HG02981 (cell line): ENCODE results near the gene SIT1.

ENCODE experiments used
- ATAC-seq: cut with Tn5 transposase; IDR thresholded peaks from one replicate; pipeline ENCODE4 v1.9.1; 2021; ENCODE audit warnings: mild to moderate bottlenecking, moderate library complexity; ENCODE audit not compliant: unreplicated experiment

SIT1 gene

DNA sequence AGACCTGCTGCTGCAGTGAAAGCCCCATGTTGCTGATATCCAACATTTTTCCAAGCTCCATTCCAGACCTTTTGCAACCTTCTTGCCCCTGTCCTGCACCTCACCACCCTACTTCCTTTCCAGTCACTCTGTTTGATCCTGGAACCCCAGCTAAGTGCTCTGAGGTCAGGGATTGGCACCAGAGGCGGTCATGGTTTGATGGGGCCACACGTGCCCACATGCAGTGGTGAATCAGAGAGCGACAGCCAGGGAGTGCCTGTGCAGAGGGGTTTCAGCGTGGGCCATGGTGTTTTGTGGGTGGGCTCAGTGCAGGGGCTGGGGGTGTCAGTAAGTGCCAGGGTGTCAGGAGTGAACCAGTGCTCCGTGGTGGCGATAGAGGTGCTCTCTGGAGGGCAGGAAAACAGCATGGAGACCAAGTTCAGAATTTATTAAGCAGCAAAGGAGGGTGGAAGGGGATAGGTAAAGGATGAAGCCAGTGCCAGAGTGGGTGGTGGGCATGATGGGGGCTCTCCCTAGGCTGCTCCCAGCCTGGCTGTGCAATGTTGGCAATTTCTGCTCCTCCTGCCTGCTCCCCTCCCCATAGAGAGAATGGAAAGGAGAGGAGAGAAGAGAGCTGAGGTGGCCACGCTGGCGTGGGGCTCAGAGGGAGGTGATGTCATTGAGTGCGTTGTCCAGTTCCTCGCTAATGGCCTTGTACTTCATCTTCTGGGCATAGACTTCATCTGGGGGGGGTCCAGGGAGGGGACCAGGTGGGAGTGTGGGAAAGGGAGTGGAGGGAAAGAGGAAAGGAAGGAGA lies 32.0 kb upstream of the SIT1 start:
- ATAC-seq: no peak

DNA sequence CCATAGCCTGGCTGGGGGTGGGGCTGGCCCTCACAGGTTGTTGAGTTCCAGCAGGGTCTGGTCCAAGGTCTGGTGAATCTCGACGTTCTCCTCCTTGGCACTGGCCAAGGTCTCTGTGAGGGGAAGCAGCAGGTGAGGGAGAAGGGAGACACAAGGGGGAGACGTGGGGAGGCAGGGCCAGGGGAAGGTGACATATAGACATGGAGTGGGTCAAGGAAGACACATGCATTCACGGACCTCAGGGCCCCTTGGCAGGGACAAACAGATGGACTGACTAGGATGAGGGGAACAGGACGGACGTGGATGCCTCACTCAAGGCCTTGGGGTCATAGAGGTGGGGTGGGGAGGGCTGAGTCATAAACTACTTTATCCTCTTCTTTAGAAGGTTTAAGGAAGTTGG lies 31.3 kb upstream of the SIT1 start:
- ATAC-seq: no peak

DNA sequence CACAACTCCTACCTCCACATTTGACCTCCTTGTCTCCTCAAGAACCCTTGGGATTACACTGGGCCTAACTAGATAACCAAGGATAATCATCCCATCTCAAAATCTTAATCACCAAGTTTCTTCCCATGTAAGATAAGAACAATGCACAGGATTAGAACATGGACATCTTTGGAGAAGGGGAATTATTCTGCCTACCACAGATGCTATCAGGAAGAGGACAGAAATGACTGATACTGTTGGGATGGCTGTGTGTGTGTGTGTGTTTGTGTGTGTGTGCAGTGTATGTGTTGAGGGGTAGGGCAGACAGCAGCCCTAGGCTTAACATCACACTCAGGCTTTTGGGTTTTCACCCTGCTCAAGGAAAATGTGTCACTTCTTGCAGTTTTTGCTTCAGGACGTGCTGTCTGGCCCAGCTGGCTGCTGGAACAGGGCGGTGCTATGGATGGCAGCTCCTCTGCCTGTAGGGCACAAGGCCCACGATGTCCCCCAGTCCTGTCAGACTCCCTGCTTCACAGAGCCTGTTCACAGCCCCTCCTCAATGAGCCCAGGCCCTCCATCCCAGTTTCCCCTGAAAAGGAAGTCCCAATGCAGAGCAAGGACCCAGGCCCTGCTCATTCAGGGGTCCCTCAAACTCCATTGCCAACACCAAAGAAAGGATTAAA lies 30.7 kb upstream of the SIT1 start:
- no peak for ATAC-seq

- peak; percentile 48 for ATAC-seq
Measured at GRCh38 chr9:35680331-35681105, 29.8 kb upstream of the SIT1 start.

DNA sequence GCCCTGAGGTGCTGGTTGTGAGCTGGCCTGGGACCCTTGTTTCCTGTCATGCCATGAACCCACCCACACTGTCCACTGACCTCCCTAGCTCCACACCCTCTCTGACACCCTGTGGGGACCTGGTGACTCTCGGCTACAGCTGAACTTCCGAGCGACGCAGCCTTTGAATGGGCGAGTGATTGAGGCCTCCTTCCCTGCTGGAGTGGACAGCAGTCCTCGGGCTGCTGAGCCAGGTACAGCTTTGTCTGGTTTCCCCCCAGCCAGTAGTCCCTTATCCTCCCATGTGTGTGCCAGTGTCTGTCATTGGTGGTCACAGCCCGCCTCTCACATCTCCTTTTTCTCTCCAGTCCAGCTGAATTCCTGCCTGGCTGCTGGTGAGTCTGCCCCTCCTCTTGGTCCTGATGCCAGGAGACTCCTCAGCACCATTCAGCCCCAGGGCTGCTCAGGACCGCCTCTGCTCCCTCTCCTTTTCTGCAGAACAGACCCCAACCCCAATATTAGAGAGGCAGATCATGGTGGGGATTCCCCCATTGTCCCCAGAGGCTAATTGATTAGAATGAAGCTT lies 29.1 kb upstream of the SIT1 start:
- ATAC-seq: no peak

DNA sequence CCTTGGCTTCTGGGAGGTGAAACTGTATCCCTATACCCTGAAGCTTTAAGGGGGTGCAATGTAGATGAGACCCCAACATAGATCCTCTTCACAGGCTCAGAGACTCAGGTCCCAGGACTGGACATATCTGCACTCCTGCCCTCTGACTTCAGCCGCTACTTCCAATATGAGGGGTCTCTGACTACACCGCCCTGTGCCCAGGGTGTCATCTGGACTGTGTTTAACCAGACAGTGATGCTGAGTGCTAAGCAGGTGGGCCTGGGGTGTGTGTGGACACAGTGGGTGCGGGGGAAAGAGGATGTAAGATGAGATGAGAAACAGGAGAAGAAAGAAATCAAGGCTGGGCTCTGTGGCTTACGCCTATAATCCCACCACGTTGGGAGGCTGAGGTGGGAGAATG lies 28.4 kb upstream of the SIT1 start:
- no peak for ATAC-seq

GRCh38 chr9:35675732-35676392 lies 25.1 kb upstream of the SIT1 start:
- no peak for ATAC-seq

- no peak for ATAC-seq
Measured at GRCh38 chr9:35675204-35675603, 24.5 kb upstream of the SIT1 start.

GRCh38 chr9:35674025-35674361 lies 23.3 kb upstream of the SIT1 start:
- ATAC-seq: no peak

DNA sequence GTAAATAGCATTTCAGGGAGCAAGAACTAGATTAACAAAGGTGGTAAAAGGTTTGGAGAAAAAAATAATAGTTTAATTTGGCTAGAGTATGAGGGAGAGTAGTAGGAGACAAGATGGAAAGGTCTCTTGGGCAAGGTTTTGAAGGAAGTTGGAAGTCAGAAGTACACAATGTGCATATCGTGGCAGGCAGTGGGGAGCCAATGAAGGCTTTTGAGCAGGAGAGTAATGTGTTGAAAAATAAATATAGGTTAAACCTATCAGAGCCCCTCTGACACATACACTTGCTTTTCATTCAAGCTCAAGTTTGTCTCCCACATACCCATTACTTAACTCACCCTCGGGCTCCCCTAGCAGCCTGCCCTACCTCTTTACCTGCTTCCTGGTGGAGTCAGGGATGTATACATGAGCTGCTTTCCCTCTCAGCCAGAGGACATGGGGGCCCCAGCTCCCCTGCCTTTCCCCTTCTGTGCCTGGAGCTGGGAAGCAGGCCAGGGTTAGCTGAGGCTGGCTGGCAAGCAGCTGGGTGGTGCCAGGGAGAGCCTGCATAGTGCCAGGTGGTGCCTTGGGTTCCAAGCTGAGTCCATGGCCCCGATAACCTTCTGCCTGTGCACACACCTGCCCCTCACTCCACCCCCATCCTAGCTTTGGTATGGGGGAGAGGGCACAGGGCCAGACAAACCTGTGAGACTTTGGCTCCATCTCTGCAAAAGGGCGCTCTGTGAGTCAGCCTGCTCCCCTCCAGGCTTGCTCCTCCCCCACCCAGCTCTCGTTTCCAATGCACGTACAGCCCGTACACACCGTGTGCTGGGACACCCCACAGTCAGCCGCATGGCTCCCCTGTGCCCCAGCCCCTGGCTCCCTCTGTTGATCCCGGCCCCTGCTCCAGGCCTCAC lies 22.6 kb upstream of the SIT1 start, which contains the start of gene CA9:
TSS of gene CA9 (plus strand) at position 797 of the 893 bp plus-strand sequence. CDS start at position 829, 32 bp downstream.
- no peak for ATAC-seq

GRCh38 chr9:35669331-35670145 lies 18.8 kb upstream of the SIT1 start:
- ATAC-seq: no peak

DNA sequence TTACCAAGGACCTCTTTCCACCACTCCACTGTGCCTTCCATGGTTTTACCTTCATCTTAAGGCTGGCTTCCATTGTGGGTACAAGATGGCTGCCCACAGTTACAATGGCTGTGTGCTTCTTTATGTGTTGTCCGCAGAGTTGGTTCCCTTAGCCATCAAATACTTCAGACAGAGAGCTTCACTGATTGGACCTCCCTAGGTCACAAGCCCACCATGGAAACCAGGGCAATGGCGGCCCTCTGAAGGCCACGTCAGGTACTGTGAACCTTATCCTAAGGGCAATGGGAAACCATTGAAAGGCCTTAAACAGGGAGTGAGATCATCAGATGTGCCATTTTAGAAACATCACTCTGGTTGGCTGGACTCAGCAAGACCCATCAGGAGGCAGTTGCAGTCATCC lies 17.2 kb upstream of the SIT1 start:
- ATAC-seq: no peak

DNA sequence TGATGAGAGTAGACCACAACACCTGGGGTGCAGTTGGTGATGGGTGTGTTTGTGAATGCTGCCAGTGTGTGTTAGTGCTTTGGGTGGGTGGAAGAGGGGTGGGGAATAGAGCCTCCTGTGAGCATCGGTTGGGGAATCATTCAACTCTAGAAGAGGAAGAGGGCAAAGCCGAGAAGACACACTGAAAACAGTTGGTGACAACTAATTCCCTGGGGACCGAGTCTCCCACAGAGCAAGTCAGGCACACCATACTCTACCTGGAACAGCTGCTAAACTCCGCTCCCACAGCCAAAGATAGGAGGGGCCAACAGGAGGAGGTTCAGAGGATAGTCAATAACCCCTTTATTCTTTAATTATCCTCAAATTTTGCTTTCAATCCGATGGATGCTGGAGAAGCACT lies 15.8 kb upstream of the SIT1 start:
- ATAC-seq: no peak

GRCh38 chr9:35666045-35666444 lies 15.3 kb upstream of the SIT1 start:
- no peak for ATAC-seq

DNA sequence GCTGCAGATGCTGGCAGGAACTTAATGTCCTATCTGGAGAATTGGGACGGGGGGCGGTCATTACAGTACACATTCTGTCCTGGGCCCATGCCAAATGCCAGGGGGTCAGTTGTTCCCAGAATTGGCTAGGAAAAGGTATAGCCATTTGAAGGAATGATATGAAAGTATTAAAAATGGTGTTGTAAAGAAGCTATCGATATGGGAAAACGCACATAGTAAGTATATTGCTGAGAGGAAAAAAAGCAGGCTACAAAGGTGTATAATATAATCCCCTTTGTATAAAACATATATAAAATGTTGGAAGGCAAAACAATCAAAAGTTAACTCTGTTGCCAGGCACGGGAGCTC lies 14.7 kb upstream of the SIT1 start:
- no peak for ATAC-seq

DNA sequence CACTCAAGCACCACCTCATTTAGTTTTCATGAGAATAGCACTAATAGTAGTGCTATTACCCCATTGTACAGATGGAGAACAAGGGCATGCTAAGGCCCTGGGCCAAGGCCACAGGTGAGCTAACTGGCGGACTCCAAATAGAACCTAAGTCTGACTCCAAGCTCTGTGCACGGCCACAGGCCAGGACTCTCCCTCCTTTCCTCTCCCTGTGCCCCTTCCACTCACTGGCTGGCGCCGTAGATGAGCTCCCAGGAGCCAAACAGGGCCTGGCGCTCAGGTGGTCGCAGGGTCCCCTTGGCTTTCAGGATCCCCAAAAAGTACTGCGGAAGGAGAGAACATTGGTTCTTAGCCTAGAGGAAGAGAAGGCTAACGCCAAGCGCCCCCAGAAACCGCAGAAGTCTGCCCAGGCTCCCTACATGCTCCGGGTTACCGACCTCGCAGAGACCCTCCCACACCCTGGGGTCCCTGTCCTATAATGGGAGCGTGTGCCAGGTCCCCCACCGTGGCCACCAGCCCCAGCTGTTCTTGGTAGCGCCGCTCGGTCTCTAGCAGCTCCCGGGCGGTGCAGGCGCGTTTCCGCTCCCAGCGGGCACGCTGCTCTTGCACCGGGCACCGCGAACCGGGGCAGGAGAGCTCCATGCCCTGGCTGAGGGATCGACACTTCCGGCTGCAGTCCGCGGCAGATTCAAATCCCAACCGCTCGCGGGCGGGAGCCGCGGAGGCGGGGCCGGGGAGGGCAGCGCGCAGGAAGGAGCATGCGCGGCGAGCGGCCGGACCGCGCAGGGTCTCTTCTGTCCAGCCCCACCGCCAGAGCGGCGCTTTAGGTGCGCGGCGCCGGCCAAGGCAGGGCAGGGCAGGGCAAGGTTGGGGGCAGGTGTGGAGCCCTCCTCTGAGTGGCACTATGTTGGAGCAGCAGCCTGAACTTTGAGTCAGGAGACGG lies 14.1 kb upstream of the SIT1 start, which contains the start of gene ARHGEF39:
TSS of gene ARHGEF39 (minus strand) at position 665 of the 940 bp plus-strand sequence. CDS start at position 639, 26 bp downstream.
- peak; percentile 71 for ATAC-seq

DNA sequence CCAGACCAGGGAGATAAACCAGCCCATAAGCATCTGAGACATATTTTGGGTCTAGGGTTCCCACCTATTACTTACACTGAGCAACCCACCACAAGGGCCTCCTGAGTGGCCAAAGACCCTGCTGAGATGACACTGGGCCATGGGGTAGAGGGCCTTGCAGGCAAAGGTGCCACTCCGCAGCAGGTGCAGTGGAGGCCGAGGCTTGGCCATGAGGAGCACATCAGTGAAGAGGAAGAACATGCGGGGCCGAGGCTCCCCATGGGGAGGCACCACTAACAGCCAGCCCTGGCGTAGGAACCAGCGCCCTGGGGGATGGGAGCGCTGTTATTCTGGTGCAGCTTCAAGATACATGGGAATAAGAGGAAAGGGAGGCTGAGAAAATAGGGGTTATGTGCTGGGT lies 11.7 kb upstream of the SIT1 start:
- ATAC-seq: no peak

- ATAC-seq: no peak
Measured at GRCh38 chr9:35661756-35662350, 11.1 kb upstream of the SIT1 start.
